ENCODE results near the gene FOXA2.
"Not testable (repeated sequence)": the region's sequence is repeated elsewhere in the genome, so short reads cannot be mapped to it uniquely, and the experiment has no call there.

The FOXA2 gene

GRCh38 chr20:22567944-22568871 is 16.2 kb downstream of the FOXA2 start:
- no peak for DNase-seq

- no peak for DNase-seq
These were observed 17.3 kb downstream of the FOXA2 start for GRCh38 chr20:22566876-22567658.

DNA sequence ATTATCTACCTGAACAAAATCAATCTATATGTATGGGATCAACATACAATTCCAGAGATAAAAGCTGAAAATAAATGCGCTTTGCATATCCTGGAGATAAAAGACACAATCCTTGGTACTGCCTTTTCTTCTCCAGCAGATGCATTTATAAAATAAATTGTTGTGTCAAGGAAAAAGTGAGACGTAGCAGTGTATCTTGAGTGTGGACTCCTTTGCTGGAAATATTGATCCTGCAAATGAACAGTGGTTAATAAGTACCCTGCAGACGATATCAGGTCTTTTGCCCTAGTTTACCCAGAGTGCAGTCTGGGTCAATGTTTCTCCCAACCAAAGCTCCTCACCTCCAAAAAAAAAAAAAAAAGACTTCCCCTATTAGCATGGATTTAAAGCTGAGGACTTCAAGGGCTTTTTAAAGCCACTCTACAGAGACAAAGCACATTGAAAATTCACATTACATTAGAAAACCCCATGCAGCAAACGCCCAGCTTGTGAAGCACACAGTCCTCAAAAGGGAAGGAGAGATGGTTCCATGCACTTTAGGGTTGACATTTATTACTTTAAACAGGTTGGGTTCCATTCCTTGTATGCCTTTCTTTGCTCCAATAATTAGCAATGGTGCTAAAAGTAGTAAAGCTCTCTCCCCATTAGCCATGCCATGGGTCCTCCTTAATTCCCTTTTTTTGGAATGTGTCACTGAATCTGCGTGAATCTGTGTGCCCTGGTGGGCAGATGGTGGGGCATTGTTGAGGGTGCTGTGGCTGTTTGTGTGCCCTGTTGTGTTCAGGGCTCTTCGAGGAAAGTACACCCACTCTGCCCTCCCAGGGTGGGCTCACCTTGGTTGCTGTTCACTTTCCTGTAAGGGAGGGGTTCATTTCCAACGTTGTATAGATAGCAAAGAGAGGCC is 21.1 kb downstream of the FOXA2 start:
- DNase-seq: no peak

DNA sequence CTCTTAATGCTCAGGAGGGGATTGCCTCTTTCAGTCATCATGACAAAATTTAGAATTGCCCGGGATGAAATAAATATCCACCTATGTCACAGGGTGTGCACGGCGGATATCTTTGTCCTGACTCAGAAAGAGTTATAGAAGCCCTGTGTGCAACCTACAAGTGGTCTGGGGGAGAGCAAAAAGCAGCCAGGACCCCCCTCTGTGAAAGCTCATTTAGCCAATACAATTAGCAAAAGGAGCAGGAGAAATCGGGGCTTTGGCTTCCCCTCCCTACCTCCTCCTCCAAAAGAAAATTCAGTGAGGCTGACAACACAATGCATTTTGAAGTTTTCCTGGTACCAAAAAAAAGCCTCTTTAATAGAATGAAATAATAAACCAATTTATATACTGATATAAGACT is 21.8 kb downstream of the FOXA2 start:
- no peak for DNase-seq

GRCh38 chr20:22561965-22562577 is 22.3 kb downstream of the FOXA2 start:
- no peak for DNase-seq

GRCh38 chr20:22560817-22561216 is 23.6 kb downstream of the FOXA2 start:
- no peak for DNase-seq

DNA sequence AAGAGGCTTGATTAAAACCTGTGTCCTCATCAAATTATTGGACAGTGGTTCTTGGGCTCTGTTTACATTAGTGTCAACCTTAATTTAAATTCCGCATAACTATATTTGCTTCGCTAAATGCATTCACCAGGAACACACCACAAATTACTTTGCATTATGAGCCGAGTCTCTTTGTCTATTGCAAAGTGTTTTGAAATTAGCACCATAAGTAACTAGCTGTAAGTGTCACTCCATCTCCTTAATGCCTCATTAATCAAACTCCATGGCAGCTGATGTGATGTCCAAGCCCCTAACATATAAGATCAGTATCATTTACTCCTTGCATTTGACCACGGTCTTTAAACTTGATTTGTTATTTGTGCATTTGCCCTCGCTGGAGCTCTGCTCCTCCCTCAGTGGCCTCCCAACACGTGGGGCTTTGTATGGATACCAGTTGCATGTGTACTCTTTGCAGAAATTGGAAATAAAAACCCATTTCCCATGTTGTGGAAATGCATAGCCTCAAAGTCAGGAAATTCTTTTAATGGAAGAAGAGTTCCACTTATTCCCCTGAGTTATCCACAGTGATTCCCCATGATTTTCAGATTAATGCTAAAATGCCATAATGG is 24.6 kb downstream of the FOXA2 start:
- no peak for DNase-seq

- DNase-seq: no peak
These were observed 26.7 kb downstream of the FOXA2 start for GRCh38 chr20:22557403-22558276.

- no peak for DNase-seq
These were observed 27.8 kb downstream of the FOXA2 start for GRCh38 chr20:22556565-22557056.

DNA sequence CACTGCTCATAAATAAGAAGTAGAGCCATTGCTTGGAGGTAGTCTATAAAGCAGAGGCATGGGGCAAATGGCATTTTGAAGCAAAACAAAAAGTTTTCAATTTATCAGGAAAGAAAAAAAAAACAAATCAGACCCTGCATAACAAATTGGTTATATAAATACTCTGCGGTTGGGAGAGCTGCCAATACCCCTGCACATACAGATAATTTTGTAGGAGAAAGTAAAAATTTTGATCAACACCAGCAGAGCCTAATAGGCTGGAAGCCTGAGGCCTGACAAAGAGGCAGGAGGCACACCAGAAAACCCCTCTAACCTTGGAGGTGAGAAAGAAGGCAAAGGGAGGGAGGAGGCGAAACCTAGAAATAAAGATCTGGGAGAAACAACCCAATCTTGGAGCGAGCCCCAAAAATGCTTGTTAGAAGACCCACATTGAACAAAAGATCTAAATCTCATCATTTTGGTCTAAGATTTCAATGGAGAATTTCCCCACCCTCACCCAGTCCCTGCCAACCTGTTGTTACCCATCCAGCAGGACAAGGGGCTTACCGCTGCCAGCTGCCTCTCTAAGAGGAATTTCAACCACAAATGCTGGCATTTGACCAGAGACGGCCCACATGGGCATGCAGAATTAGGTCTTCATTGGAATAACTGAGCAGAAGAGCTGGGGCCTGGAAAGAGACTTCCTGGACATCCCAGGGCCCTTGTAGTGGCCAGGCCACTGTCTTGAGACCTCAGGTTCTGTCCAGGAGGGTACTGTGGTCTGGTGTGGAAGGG is 28.4 kb downstream of the FOXA2 start:
- DNase-seq: no peak

- no peak for DNase-seq
These were observed 30.0 kb downstream of the FOXA2 start for GRCh38 chr20:22554391-22554790.

DNA sequence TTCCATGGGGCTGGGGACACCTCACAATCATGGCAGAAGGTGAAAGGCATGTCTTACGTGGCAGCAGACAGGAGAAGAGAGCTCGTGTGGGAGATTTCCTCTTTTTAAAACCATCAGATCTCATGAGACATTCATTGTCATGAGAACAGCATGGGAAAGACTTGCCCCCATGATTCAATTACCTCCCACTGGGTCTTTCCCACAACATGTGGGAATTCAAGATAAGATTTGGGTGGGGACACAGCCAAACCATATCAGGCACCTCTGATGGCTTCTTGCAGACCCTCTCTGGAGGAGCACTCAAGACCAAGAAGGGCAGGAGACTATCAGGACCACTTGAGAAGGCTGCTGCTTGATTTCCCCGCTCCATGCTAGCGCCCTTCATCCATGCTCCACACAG is 33.9 kb downstream of the FOXA2 start:
- DNase-seq: not testable (repeated sequence)

- no peak for DNase-seq
These were observed 36.3 kb downstream of the FOXA2 start for GRCh38 chr20:22548040-22548439.

DNA sequence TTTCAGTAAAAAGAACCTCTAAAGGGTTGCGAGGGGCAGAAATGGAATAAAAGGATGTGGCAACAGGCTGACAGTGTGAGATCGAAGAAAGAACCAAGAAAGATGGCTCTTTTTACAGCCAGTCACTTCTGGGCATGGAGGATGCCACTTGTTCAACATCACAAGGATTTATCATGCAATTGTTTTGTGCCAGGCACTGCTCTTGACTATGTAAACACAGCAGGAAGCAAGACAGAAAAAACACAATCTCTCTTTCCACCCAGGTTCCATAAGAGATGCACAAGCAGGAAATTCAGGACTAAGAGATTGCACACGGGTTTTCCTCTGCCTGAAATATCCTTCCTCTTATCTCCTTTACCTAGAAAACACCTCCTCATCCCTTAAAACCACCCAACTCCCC is 38.0 kb downstream of the FOXA2 start:
- DNase-seq: no peak

GRCh38 chr20:22545045-22545444 is 39.3 kb downstream of the FOXA2 start:
- no peak for DNase-seq

DNA sequence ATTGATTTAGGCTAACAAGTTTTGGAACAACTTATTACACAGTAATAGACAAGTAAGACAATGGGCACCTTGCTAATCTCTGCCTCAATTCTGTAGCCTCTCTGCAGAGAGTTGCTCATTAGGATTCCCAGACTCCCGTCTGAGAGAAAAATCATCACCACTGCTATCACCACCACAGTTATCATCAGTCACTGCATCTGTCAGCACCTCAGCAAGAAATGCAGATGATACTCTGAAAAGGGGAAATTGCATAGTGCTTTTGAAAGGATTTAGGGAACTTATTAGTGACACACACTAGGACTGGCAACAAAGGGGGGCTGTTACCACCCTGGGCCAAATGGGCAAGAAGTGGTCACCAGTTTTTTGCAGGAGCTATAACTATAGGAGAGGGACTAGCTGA is 39.9 kb downstream of the FOXA2 start:
- no peak for DNase-seq

DNA sequence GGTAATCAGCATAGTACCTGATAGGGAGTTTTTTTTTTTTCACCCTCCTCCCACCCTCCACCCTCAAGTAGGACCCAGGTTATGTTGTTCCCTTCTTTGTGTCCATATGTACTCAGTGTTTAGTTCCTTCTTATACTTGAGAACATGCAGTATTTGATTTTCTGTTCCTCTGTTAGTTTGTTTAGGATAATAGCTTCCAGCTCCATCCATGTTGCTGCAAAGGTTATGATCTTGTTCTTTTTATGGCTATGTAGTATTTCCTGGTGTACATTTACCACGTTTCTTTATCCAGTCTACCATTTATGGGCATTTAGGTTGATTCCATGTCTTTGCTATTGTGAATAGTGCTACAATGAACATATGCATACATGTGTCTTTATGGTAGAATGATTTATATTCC is 41.9 kb downstream of the FOXA2 start:
- DNase-seq: no peak

GRCh38 chr20:22540832-22541231 is 43.5 kb downstream of the FOXA2 start:
- no peak for DNase-seq

DNA sequence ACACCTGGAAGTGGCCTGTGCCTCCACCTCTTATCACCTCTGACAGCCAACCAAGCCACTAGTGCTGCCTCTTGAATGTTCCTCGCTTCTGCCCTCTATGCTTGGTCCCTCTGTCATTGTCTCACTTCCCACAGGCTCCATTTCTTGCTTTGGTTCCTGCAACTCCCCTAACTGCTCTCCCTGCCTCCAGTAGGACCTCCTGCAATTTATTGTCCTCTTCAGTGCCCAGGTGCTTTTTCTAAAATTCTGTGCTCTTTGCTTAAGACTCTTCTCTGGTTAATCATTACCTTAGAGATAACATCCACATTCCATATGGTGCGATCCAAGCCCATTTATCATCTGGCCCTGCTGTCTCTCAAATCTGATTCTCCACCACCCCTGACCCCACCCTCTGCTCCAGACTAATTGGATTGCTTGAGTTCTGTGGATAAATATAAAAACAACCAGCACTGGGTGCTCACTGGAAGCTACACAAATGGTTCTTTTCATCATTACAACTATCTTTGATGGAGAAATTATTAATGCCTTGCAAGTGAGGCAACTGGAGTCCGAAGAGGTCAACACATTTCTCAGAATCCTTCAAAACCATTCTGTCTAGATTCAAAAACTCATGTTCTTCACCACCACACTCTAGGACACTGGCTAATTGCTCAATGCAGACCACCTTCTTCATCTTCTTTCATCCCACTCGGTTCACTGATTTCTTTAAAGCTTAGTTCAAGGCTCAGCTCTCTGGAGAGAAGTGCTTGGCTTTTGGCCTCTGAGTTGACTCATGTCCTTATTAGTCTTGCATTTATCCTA is 47.2 kb downstream of the FOXA2 start:
- no peak for DNase-seq
